HL-60/S4 treated with phorbol 12-myristate 13-acetate at 8.2 ng/mL for 4 days and 3 days (cell line): Measurements from ENCODE around the gene CTNNA3.

Source experiments
- in situ Hi-C: fragments of 300-500 bp; cut with MboI; formaldehyde crosslinking; loops from 2 replicates; pipeline ENCODE4 v1.15.0; 2022; ENCODE audit warnings: low sequenced_read_pairs

CTNNA3 gene

GRCh38 chr10:66784770-66785169 is 911.2 kb downstream of the CTNNA3 start:
- in situ Hi-C loops: no loop called here

GRCh38 chr10:66783316-66783715 is 912.7 kb downstream of the CTNNA3 start:
- in situ Hi-C loops: no loop called here

GRCh38 chr10:66782776-66783175 is 913.2 kb downstream of the CTNNA3 start:
- in situ Hi-C loops: no loop called here

GRCh38 chr10:66782144-66782543 is 913.9 kb downstream of the CTNNA3 start:
- in situ Hi-C loops: no loop called here

GRCh38 chr10:66780796-66781195 is 915.2 kb downstream of the CTNNA3 start:
- in situ Hi-C loops: no loop called here

GRCh38 chr10:66778351-66778750 is 917.6 kb downstream of the CTNNA3 start:
- in situ Hi-C loops: no loop called here

- in situ Hi-C loops: no loop called here
Observed at GRCh38 chr10:66777665-66778064, 918.3 kb downstream of the CTNNA3 start.

- in situ Hi-C loops: no loop called here
Observed at GRCh38 chr10:66773472-66773817, 922.5 kb downstream of the CTNNA3 start.

- in situ Hi-C loops: no loop called here
Observed at GRCh38 chr10:66772548-66773471, 923.2 kb downstream of the CTNNA3 start.

GRCh38 chr10:66767707-66768106 is 928.3 kb downstream of the CTNNA3 start:
- in situ Hi-C loops: no loop called here

- in situ Hi-C loops: no loop called here
Observed at GRCh38 chr10:66762218-66762729, 933.7 kb downstream of the CTNNA3 start.

GRCh38 chr10:66760941-66761340 is 935.1 kb downstream of the CTNNA3 start:
- in situ Hi-C loops: no loop called here

GRCh38 chr10:66755474-66755873 is 940.5 kb downstream of the CTNNA3 start:
- in situ Hi-C loops: no loop called here

GRCh38 chr10:66752714-66753113 is 943.3 kb downstream of the CTNNA3 start:
- in situ Hi-C loops: no loop called here

- in situ Hi-C loops: no loop called here
Observed at GRCh38 chr10:66748217-66748616, 947.8 kb downstream of the CTNNA3 start.

- in situ Hi-C loops: no loop called here
Observed at GRCh38 chr10:66747451-66747850, 948.5 kb downstream of the CTNNA3 start.

GRCh38 chr10:66746711-66747110 is 949.3 kb downstream of the CTNNA3 start:
- in situ Hi-C loops: no loop called here

GRCh38 chr10:66746246-66746645 is 949.7 kb downstream of the CTNNA3 start:
- in situ Hi-C loops: no loop called here

- in situ Hi-C loops: no loop called here
Observed at GRCh38 chr10:66744915-66745314, 951.1 kb downstream of the CTNNA3 start.

GRCh38 chr10:66737241-66737640 is 958.8 kb downstream of the CTNNA3 start:
- in situ Hi-C loops: no loop called here

- in situ Hi-C loops: no loop called here
Observed at GRCh38 chr10:66723608-66724400, 972.2 kb downstream of the CTNNA3 start.

GRCh38 chr10:66719483-66719882 is 976.5 kb downstream of the CTNNA3 start:
- in situ Hi-C loops: no loop called here
